GM19023 (cell line): ENCODE measurements around the gene RRP15.

Experiments
- ATAC-seq: cut with Tn5 transposase; IDR thresholded peaks from one replicate; pipeline ENCODE4 v1.9.1; 2021; ENCODE audit warnings: mild to moderate bottlenecking, moderate library complexity; ENCODE audit not compliant: unreplicated experiment

Gene RRP15

DNA sequence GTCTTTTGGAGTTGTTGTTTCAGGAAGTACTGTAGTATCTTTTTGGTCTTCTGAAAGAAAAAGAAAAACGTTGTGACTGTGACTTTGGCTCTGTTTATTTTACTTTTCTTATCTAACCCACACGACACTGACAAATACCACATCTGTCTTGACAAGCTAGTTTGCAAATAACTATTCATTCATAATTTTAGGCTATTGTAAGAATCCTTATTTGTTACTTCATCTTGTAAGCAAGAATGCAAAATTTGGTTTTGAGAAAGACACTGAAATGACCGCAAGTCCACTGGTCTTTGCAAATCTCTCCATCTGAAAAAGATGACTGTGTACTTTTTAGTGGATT lies 72.8 kb downstream of the RRP15 start:
- ATAC-seq = no peak

DNA sequence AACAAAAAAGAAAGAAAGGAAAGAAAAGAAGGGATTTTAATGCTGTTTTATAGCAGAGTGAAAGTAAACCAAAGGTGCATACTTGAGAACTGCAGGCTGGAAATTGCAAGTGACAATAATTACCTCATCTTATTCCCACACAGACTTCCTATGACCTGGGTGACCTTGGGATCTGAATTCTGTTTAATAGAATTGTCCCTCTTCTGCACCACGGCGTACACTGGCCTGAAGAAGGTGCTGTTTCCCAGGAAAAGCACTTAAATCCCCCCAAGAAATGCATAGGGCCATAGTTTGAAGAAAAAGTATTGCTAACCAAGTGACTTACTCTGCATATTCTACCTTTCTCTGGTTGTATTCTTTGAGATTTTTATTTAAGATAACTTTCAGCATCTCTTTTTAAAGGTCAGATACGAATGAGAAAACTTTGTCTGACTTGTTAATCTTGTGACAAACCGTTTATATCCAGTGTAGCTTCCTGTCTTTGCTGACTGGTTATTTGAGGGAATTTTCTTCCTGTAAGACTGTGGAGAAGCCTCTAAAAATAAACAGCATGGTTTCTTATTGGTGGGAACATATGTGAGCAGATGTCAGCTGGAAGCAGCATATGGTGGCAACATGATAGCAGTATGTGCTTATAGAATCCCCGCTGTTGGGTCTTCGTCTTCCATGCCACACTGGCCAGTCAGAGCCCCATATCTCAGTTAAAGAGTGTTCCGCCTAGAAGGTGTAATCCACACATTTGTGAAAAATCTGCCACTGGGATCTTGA lies 76.4 kb downstream of the RRP15 start:
- ATAC-seq = no peak

DNA sequence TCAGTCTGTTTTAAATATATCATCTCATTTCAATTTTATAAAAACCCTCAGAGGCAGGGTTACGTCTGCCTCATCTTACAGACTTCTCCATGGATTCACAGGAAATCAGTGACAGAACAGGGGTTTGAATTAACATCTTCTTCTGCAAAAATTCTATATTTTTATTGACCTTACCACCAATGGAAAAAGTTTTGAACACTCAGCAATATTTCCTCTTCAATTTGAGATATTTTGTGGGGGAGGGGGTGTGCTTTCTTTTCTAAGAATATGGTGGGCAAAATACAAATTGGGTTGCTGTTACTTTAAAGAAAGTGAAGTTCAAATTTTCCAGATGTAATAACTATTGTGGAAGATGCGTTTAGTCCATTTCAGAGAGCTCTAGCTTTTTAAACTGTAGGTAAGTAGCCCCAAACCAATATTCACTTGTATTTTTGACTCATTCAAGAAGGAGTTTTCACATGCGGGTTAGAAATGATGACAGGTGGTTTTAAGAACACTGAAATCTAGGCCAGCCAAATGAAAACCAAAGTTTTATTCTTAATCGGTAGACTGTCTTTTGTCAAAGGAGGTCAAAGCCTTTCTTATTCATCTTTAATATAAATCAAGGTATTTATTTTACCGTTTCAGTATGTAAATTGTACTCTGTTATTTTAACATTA lies 77.5 kb downstream of the RRP15 start:
- no peak for ATAC-seq

DNA sequence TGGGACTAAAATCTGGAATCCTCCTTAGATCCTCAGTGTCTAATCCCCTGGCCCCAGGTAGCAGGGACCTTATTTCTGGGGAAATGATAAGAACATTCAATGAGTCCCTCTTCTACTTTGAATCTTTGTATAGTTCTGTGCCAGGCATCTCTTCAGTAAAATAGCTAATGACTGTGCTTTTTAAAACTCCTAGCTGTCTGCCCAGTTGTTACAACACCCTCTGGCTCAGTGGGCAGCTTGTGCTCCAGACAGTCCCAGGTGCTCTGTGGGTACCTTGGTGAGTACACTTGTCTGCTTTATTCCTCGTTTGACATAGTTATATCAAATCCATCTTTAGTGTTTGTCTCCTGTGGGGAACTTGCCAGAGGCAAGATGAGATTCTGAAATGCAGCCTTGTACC lies 78.0 kb downstream of the RRP15 start:
- ATAC-seq = no peak

DNA sequence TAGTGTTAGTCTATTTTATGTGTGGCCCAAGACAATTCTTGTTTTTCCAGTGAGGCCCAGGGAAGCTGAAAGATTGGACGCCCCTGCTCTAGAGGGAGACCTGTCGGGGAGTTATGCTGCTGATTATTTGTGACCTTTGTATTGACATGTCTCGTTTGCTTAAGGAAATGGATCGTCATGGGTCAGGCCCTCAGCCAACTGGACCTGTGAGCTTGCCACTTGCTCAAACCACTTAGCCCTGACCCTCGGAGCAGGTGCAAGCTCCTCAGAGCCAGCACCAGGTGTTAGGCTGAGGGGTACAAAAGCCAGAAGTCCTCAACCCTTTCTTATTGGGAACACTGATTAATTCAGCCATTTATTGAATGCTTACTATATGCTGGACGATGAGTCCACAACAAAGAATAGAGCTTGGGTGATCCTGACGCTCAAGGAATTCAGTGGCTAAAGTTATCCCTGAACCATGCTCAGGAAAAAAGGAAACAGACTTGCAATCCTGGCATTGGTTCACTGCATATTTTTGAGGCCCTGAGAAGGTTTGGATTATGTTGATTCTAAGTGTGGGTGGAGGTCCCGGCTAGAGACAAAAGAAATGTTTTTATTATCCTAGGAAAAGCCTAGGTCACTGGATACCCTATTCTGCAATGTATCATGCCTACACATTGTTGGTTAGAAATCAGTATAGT lies 79.1 kb downstream of the RRP15 start:
- ATAC-seq = no peak

DNA sequence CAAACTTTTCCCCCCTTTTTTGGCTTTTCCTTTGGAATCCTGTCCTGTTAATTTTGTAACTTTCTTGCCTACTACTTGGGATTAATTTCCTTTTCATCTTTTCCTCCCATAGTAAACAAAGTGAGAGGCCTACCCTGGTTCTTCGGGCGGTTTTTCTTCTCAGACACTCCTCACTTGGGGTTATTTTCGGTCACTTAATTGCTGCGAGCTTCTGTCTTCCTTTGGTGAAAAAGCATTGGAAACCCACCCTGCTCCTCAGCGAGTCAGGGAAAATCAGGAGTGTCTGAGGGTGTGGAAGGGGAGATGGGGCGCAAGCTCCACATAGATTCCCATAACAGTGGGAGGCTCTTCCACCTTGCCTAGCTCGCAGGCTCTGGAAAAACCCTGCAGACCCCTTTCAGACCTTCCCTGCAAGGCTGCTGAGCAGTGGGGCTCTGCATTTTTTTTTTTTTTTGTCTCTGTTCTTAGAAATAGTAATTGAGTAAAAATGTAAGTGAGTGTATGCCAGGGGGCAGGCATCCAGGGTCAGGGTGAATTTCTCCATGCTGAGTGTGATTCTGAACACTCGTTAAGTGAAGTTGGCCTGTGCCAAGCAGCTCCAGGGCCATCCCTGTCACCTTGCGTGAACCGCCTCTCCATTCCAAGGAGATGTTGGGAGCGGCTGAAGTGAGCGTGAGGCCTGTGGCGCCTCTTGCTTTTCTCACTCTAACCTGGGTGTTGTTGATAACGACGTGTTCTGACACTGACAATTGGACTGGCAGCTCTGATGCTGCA lies 80.3 kb downstream of the RRP15 start:
- ATAC-seq = no peak

DNA sequence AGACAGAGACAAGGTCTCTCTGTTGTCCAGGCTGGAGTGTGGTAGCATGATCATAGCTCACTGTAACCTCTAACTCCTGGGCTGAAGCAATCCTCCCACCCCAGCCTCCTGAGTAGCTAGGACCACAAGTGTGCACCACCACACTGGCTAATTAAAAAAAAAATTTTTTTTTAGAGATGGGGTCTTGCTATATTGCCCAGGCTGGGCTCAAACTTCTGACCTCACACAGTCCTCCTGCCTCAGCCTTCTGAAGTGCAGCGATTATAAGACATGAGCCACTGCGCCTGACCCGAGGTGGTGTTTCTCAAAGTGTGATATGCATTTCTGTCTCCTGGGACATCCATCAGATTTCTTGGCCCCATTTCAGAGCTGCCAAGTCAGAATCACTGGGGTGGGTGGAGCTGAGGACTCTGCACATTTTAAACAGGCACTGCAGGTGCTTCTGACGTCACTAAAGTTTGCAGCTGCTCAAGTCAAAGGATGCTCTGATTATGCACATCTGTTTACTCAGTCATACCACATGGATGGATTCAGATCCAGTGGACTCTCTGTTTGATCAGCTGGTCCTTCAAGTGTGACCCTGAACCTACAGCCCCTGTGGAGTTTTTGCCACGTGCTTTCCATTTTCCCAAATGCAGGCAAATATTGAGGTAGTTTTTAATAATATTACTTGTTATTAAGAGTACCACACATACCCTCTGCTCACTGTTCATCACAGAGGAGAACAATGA lies 81.4 kb downstream of the RRP15 start:
- no peak for ATAC-seq

DNA sequence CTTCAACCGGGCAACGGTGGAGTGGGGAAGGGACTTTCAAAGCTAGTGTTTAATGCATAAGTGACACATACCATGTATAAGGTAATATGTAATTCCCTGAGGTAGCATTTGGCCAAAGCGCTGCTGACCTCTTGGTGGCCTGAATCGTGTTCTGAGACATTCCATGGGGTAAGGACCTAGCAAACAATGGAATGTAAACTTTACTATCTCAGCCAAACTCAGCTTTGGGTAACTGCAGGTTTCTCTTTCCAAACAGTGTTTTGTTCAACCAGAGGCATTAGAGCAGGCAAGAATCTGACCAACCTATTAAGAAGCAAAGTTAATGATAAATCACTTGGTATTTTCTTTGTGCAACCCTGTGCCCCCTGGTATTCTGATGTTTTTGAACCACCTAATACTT lies 82.0 kb downstream of the RRP15 start:
- no peak for ATAC-seq

DNA sequence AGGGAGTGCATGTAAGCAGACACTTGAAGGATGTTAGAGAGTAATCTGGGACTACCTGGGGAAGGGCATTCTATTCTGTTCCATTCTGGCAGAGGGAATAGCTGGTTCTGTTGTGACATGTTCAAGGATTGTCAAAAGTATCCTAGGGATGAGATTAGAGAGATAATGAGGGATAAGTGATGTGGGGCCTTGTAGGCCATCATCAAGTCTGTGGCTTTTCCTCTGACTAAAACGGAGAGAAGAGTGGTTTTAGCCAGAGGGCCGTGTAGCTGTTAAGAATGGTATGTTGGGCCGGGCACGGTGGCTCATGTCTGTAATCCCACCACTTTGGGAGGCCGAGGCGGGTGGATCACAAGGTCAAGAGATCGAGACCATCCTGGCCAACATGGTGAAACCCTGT lies 83.6 kb downstream of the RRP15 start:
- ATAC-seq = no peak

DNA sequence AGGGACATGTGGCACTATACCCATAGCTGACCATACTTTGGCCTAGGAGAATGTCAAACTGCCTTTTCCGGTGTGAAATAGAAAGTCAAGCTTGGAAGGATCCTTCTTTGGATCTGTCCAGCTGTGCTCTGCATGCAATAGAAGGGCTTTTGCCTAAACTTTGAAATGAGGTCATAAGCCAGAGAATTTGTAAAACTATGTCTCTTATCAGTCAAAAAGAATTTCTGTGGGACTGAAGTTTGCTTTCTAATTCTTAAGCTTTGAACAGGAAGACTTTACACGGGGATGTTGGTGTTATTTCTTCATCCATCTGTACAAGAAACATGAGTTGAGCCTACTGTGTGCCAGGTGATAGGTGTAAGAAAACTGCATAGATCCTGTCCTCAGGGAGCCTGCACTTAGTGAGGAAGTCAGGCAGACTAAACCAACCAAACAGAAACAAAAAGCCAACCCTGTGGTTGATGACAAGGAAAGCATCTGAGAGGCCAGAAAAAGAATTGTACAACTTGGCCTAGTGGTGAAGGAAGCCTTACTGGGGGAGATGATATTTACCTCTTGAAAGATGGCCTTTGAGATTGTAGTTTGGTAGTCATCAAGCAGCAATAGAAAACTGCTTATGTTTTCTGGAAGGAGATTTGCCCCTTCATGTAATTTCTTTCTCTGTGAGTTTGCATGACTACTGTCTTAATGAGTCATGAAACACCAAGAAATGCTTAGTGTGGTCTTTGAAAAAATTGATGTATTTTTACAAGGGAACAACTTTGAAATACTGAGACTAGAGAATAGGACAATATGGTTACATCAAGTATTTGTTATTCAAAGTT lies 84.8 kb downstream of the RRP15 start:
- ATAC-seq = no peak

DNA sequence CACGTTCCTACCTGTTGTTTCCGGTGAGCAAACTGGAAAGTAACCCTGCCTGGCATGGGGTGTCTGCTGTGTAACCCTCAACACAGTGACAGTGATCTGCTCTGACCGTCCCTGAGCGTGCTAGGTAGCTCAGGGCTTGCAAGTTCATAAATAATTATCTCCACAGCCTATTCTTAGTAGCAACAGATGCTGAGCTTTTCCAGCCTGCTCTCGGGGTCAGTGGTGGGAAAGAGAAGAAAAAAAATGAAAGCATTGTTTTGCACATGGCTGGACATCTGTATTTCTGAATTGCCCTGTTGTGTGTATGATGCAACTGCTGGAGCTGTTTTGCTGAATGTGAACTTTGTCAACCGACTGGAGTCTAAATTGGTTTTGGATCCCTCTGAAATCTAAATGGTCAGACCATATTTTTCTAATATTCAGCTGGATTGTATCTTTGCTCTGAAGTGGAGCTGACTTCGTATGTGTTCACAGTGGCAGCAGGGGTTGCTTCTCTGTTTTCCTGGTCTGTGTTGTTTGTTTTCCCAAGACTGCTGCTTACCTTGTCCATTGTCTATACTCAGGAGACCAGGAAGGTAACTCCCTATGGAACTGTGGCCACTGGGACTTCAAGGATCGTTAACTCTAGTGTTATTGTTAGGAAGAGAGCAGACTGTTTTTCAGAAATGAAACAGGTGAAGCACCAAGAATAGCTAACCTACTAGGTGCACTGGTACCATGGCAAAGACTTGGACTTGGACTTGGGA lies 87.0 kb downstream of the RRP15 start:
- ATAC-seq = no peak

DNA sequence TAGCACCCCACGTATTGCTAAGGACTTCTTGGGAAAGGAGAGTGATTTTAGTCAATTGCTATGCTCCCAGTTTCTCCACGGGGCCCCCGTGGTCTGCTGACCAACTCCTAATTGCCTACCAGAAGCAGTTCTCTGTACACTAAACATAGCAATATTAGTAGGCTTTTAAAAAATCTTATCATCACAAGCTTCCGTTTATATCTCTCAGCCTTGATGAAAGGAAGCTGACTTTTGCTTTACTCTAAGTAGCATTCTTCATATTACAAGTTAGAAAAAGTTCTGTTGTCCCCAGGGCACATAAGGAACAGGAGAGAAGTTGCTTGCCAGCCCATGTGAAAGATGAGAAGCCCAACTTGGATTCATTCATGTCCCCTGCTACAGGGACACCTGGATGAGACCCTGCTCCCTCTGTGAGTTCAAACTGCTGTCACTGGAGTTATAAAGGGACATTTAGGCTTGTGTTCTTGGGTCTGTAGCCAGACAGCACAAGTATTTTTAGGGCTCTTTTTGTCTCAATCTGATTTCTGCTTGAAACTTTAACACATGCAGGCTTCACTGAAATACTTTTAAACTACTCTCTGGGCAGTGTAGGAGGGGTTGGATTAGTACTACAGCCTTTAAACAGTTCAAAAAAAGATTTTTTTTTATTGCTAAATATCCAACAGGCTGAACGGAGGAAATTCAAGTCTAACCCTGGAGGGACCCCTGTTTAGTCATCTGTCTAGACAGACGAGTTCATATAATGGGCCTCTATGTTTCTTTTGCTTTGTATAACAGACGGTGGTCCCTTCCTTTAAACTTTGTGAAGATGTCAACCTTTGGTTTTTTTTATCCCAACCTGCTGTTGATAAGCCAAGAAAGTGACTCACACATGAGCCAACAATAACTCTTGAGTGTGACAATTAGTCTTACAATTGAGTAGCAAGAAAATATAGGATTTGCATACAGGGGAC lies 89.6 kb downstream of the RRP15 start:
- no peak for ATAC-seq

DNA sequence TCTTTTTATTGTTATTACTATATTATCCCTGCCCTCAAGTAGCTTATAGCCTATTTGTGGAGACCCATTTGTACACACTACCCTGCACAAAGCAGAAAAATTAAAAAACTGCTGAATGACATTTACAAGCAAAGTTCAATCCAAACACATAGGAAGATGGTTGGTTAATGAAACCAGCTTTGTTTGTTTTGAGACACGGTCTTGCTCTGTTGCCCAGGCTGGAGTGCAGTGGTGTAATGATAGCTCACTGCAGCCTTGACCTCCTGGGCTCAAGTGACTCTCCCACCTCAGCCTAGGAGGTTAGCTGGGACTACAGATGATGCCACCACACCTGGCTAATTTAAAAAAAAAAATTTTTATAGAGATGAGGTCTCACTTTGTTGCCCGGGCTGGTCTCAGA lies 91.6 kb downstream of the RRP15 start:
- peak; percentile 20 for ATAC-seq

DNA sequence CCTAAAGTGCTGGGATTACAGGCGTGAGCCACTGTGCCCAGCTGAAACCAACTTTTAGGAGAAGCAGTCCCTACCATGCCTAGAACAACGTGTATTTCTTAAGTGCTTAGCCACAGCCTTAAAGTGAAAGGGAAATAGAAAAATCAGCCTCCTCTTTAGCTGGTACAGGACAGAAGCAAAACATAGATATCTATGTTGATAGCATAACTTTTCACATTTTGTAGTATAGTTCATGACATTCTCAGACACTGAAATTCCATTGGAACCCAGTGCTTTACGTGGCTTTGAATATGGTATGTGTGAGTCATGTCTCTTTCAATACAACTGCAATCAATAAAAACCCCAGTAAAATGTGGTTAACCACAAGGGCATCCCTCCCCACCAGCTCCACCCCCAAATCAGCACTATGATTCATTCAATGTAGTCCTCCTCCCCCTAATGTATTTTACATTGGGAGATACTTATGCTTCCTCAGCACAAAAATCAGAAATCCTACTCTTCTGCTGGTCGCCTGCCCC lies 92.1 kb downstream of the RRP15 start:
- peak; percentile 61 for ATAC-seq

DNA sequence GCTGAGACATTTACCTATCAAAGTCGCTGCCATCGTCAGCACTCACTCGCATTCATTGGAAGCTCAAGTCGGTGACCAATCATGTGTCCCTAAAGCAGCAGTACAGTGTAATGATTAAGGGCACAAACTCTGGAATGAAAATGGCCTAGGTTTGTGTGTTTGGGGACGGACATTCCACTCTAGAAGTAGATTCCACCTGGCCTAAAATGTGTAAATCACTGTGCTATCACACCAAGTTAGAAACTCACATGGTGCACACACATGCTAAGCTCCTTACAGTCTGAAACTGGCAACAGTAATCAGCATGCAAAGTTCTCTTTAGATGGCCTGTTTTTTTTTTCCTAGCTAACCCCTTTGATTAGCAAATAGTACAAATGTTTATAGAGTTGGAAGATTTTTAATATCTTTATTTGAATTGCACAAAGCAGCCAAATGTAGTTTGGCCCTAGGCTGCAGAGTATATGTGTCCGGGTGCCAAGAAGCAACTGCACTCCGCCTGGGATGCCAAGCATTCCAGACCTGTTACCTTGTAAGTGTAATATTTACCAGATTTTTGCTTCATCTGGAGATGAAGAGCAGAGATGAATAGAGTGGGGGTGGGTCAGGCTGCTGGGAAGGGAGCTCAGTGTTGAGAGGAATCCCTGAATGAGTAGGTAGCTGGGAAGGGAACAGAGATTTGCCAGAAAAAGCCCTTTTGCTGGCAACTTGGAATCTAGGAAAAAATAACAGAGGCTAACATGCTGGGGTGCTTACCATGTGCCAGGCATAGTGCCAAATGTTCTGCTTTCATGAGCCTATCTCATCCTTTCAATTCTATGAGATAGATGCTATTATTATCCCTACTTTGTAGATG lies 95.3 kb downstream of the RRP15 start:
- no peak for ATAC-seq

DNA sequence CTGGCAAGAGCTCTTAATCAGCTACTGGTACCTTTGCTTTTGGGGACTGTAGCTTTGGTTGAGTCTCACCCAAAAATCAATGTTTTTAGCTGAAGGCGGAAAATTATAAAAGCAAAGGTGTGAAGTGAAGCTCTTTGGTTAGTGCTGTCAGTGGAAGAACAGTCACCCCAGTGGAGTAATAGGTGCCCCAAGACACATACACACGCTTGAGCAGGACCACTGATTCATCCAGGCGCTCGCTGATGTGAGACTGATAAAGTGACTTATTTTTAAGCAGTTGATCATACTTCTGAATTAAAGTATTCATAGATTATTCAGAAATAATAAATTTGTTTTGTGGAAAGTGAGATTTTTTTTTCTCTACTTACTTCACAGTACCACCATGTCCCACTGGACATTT lies 97.2 kb downstream of the RRP15 start:
- ATAC-seq = no peak

DNA sequence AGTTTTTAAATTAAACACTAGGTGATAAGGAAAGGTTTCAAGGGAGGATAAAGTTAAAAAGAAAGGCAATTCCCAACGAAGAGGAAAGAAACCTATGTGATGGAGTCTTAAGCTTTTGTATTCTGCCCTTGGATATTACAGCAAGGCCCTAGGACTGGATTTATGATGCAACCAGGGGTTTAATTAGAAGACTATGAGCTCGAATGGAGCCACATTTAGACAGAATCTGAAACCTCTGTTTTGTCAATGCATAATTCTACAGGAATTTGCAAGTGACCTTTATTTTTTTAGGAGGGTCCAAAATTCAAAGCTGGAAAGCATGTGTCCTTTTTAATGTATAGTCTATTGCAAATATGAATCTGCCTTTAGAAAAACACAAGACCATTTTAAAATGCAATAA lies 98.0 kb downstream of the RRP15 start:
- ATAC-seq = no peak
